GM19351 (cell line): ENCODE data around the gene MST1.

Experiments
- ATAC-seq: cut with Tn5 transposase; IDR thresholded peaks from one replicate; pipeline ENCODE4 v1.9.1; 2021; ENCODE audit warnings: mild to moderate bottlenecking, moderate library complexity; ENCODE audit not compliant: unreplicated experiment

The MST1 gene

GRCh38 chr3:49689046-49689907 is at the start of gene MST1, which contains the start of gene RNF123:
TSS of gene MST1 (minus strand) at chr3:49689474. CDS start at chr3:49688691, 783 bp downstream.
TSS of gene RNF123 (plus strand) at chr3:49689557. CDS start at chr3:49691166, 1,609 bp downstream.
- peak; percentile 60 for ATAC-seq

DNA sequence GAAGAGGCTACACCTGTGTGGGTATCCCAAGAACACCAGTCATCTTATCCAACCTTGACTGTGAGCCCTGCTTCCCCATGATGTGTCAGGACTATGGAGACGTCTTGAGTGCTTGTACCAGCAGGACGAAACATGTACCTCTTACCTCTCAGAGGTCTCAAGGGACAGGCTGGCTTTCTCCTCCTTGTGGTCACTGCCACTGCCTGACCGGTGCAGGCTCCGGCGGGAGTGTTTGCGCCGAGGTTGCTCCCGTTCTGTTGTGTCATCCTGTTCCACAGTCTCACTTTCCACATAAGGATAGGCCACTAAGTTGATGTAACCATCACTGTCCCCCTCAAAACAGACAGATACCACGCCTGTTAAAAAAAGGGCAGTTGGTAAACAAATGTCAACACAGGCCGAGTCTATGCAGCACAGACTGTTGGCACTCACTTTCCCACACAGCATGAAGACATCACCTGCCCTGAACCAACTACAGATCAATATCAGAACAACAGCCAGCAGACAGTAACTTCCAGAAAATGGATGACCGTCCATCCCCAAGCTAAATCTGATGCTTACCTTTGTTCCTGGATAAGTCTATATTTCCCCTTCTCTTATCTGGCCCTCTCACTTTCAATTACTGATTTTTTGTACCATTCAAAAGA is 48.9 kb upstream of the MST1 start:
- ATAC-seq: no peak

- no peak for ATAC-seq
Observed at GRCh38 chr3:49734752-49735151, 45.5 kb upstream of the MST1 start.

DNA sequence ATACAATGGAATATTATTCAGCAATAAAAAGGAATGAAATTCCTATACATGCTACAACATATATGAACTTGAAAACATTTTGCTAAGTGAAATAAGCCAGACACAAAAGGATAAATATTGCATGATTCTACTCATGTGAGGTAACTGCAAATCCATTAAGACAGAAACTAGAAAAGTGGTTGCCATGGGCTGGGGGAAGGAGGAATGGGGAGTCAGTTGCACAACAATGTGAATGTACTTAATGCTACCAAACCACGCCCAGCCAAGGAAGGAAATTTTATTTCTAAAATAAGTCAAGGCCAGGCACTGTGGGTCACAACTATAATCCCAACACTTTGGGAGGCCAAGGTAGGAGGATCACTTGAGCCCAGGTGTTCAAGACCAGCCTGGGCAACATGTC is 44.3 kb upstream of the MST1 start:
- ATAC-seq: no peak

DNA sequence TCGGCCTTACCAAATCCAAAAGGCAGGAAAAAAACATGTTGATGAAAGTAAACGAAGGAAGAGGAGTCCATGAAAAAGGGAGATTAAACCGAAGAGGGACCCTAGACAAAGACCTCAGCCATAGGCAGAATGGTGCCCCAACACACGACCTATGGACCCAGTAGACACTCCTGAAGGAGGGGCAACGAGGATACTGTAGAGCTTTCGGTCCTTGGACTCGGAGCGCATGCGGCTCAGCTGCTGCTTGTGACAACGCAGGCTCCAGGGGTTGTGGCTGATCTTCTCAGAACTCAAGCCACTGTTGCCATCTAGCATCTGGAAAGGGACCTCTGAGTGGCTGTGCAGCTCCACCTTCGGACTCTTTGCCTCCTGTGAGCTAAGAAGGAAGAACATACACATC is 43.3 kb upstream of the MST1 start:
- no peak for ATAC-seq

DNA sequence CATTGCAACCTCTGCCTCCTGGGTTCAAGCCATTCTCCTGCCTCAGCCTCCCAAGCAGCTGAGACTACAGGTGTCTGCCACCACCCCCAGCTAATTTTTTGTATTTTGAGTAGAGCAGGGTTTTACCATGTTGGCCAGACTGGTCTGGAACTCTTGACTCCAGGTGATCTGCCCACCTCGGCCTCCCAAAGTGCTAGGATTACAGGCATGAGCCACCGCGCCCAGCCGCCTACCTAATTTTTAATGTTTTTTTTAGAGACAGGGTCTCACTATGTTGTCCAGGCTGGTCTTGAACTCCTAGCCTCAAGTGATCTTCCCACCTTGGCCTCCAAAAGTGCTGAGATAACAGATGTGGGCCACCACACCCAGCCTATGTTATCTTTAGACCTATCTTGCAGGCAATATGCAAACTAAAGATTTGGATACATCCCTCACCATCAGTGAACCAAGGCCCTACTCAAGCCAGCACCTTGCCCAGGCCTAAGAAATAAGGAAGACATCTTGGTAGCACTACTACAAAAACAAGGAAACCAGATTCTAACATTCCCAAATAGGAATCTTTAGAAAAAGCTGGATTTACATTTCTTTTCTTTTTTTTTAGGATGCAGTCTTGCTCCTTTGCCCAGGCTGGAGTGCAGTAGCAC is 40.8 kb upstream of the MST1 start:
- no peak for ATAC-seq

GRCh38 chr3:49727924-49728361 is 38.7 kb upstream of the MST1 start:
- ATAC-seq: no peak

DNA sequence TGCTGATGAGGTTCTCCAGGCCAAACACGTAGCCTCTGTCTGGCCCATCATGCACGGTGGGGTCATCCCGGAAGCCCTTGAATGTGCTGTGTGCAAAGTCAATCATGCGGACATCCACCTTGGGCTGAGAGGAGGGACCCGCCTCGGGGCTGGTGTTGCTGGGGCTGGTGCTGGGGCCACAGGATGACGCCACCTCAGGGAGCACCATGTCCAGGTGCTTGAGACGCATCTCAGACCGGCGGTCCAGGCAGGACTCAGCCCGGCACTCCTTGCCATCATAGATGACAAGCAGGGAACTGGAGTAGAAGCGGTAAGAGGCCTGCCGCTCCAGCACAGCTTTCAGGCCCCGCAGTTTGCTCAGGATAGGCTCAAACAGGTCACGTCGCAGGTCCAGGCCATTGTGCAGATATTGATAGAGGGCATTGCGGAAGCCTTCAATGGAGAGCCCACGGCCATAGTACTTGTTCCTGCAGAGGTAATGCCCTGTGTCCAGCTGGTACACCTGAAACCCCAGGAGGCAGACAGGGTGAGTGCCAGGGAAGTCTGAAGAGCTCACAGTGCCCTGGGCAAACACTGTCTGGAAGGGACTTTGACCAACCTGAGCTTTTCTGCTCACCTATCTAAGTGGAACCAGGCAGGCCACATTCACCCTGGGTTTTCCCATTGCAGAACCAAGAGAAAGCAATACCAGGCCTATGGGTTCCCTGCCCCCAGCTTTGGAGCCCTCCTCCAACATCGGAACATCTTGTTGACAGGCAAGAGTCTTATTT is 38.1 kb upstream of the MST1 start:
- no peak for ATAC-seq

DNA sequence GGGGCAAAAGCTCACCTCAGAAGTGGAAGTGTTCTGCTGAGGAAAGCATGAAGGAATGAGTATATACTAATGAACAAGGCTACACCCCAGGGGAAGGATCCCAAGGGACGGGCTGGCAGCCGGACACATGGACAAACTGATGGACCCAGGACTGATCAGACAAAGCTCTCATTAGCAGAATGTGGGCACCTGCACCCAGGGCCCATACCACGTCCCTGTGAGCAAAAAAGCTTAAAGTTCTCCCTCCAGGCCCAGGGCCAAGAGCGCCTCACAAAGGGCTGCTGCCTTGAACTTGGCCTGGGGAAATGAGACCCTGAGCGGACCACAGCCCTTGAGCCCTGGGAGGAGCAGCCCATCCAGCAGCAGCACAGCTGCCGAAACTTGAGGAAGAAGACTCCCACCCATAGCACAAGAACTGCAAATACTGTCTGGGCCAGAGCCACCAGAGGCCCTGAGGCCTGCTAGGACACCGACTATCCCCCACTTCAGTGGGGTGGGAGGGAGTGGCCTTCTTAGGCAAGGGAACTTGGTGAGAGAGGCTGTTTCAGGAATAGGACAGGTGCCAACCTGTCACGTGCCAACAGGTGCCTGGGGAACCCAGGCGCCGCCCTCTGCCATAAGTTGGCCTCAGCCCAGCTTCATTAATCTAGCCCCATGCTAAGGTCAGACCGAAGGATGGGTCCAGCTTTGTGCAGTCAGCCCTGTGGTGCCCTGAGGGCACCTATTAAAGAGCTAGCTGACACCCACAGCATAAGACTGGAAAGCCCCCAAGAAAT is 36.8 kb upstream of the MST1 start:
- no peak for ATAC-seq

GRCh38 chr3:49724586-49724985 is 35.3 kb upstream of the MST1 start:
- no peak for ATAC-seq

DNA sequence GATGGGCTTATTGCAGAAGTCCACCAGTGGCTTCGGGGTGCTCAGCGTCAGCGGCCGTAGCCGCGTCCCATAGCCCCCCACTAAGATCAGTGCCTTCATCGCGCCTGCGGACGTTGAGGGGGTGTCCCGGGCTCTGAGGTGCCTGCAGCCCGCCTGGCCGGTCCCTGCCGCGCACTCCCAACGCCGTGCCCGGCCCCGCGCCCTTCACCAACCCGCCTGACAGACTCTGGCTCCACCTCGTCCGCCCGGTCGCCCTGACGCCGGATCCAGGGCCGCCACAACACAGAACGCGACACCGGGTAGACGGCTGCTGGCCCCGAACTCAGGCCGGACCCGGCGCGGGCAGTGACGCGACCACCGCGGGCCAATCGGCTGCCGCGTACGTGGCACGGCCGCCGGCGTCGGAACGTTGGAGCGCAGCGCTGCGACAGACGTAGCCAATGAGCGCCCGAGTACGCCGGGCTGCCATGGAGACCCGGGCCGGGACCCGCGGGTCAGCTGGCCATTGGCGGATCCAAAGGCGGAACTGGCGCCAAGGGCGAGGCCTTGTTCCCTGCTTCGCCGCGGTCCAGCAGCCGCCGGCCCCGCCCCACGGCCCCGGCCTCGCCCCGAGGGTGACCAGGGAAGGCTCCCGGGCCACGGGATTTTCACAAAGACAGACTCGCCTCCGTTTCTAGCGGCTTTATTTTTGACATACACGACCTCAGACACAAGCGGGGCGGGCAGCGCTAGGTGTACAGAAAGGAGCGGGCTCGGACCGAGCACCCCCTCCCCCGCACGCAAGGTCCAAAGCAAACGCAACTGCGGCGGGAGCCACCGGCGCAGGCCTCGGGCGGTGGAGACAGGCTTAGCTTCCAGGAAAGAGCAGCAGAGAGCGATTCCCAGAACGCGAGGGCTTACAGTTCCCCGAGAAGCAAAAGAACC is 34.6 kb upstream of the MST1 start, which contains the start of gene GMPPB:
GMPPB (minus strand) TSS at position 324 of the 924 bp plus-strand sequence; CDS start at position 99, 225 bp downstream.
- ATAC-seq: peak; percentile 74

DNA sequence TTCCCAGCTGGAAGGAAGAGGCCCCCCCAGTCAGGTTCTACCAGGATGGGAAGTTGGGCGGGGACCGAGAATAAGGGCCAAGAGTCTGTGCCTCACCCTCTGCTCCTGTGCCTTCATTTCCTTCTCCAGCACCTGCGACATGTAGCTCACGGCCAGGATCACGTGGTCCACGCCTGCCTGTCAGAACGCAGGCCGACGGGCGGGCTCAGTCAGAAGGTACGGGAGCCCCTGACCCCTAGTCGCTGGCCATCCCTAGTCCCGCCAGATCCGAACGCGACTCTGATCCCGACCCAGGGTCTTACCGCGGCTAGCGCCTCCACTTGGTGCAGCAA is 34.0 kb upstream of the MST1 start:
- no peak for ATAC-seq

DNA sequence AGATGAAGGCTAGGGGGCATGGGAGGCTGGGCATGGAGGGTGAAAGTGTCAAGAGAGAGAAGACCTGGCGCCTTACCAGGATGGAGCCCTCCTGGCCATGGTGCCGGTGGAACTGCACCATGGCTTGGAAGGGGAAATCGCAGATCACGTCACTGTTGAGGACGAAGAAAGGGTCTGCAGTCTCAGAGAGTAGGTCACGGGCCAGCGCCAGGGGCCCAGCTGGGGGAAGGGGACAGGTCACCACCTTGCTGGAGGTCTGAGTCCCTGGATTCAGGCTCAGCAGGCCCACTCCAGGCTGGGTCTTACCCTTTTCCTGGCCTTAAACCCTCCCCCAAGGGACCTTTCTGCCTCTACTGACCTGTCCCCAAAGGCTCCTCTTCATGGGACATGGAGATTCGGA is 33.6 kb upstream of the MST1 start:
- ATAC-seq: no peak

DNA sequence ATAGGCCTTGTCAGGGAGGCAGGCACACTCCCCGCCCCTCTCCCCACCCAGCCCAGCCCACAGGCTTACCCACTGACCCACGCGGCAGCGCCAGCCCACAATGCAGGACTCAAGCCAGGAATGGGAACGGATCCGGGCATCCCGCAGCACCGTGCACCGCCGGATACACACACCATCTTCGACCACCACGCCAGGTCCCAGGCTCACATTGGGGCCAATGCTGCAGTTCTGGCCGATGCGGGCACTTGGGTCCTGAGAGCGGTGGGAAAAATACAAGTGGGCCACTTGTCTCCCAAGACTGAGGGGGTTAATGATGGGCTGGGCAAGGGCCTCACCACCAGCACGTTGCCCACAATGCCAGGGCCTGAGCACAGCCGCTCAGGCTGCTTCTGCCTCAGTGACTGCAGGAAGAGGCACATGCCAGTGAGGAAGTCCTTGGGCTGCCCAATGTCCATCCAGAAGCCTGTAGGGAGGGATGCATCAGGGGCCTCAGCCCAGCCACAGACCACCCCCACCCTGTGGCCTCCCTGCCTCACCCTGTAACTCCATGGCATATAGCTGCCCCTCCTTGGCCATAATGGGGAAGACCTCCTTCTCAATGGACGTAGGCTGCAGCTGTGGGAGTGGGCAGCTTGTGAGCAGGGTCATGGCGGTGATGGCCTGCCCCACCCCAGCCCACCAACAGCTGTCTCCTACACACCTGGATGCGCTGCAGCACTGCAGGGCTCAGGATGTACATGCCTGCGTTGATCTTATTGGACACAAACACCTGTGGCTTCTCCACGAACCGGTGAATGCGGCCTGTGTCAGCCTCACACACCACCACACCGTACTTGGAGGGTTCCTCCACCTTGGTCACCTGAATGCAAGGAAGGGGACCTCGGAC is 32.9 kb upstream of the MST1 start:
- no peak for ATAC-seq

DNA sequence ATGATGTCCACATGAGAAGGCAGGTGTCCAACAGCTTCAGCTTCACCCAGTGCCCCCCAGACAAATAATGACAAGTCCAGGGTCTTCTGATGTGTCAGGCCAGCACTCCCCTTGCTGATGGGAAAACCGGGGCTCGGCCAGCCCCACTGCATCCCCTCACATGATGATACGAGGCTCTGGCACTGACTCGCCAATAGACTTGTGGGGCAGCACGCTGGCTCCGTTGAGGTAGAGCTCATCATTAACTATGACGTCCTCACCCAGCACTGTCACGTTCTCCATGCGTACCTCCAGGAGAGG is 32.3 kb upstream of the MST1 start:
- ATAC-seq: no peak

GRCh38 chr3:49720855-49721595 is 31.8 kb upstream of the MST1 start:
- no peak for ATAC-seq

- peak; percentile 50 for ATAC-seq
Observed at GRCh38 chr3:49719214-49719884, 30.1 kb upstream of the MST1 start, which contains the start of gene AMIGO3. TSS of gene AMIGO3 (minus strand) at chr3:49719684. CDS start at chr3:49719465, 219 bp downstream.
